GM12878 (cell line): Measurements from ENCODE around the gene TBRG4. TPM values are rescaled to one million over a fixed set of nuclear protein-coding genes. Genes with fewer than 3 reads are reported as not detected.

Experiments used
- ATAC-seq: fragments of 200-7000 bp; cut with Tn5 transposase; 3 replicates; pipeline ENCODE4 v1.9.1; 2020; ENCODE audit warnings: mild to moderate bottlenecking, moderate library complexity
- BruUV-seq: library from RNA; stranded (reverse); fragments of 400-500 nt; replicated peaks from 2 replicates; lab custom pipeline; 2021; lab: Mats Ljungman, UMichigan
- CTCF ChIA-PET: fragments of 300-600 bp; sonication (Branson Sonifier 250); formaldehyde crosslinking; extraction: SDS; loops from one replicate; lab custom pipeline; 2021; ENCODE audit warnings: inconsistent platforms; lab: Yijun Ruan, JAX
- POLR2A ChIA-PET: fragments of 350-600 bp; formaldehyde crosslinking; extraction: SDS; loops from one replicate; lab custom pipeline; 2021; ENCODE audit warnings: inconsistent platforms; lab: Charles Lee
- RAD21 ChIA-PET: fragments of 300-600 bp; sonication (Branson Sonifier 250); formaldehyde crosslinking; loops from one replicate; lab custom pipeline; 2023; ENCODE audit warnings: antibody characterized with exemption; ENCODE audit not compliant: unreplicated experiment; lab: Charles Lee
- SMC1A ChIA-PET: fragments of 300-600 bp; sonication (Branson Sonifier 250); formaldehyde crosslinking; loops from one replicate; lab custom pipeline; 2023; ENCODE audit not compliant: unreplicated experiment, uncharacterized antibody; lab: Charles Lee
- DNase-seq: peaks from one replicate; pipeline ENCODE4 v3.0.0-alpha.2; 2011; ENCODE audit warnings: low read depth, low spot score
- FAIRE-seq: peaks from 3 replicates; lab custom pipeline; 2011; peaks lifted over from hg19 to GRCh38; lab: Jason Lieb, UNC
- H2AFZ ChIP-seq: 2 replicates; pipeline ENCODE4 v1.6.0; 2011; ENCODE audit warnings: low read depth, low read length, control low read depth; ENCODE audit not compliant: control insufficient read depth
- H3K27ac ChIP-seq: 2 replicates; pipeline ENCODE4 v1.5.1; 2011; ENCODE audit warnings: control low read depth; ENCODE audit not compliant: control insufficient read depth, insufficient read depth
- H3K27me3 ChIP-seq, 2 experiments: replicated peaks in 1 of 2; 2 replicates each; pipeline versions ENCODE4 v1.6.0 to v1.6.1; 2011; ENCODE audit warnings: low read length in 1 of 2; ENCODE audit not compliant: control insufficient read depth in 2 of 2, insufficient read depth in 2 of 2
- H3K36me3 ChIP-seq, 2 experiments: 2 replicates each; pipeline ENCODE4 v1.5.1; 2011; ENCODE audit warnings: low read length in 1 of 2; ENCODE audit not compliant: control insufficient read depth in 2 of 2, insufficient read depth in 2 of 2
- H3K4me1 ChIP-seq: 2 replicates; pipeline ENCODE4 v1.6.1; 2011; ENCODE audit warnings: mild to moderate bottlenecking, low read length, moderate library complexity, mixed read lengths; ENCODE audit not compliant: control insufficient read depth, insufficient read depth
- H3K4me2 ChIP-seq: 2 replicates; pipeline ENCODE4 v1.6.0; 2011; ENCODE audit warnings: control low read depth; ENCODE audit not compliant: control insufficient read depth, insufficient read depth
- H3K4me3 ChIP-seq: fragments of 200-600 bp; sonication (generic); 2 replicates; pipeline ENCODE4 v1.5.1; 2016
- H3K79me2 ChIP-seq: 2 replicates; pipeline ENCODE4 v1.6.0; 2011; ENCODE audit warnings: low read length; ENCODE audit not compliant: control insufficient read depth, insufficient read depth
- H3K9ac ChIP-seq: 2 replicates; pipeline ENCODE4 v1.8.0; 2011; ENCODE audit warnings: low read length, control low read depth, mixed read lengths; ENCODE audit not compliant: control insufficient read depth, insufficient read depth
- H3K9me3 ChIP-seq: replicated peaks from 3 replicates; pipeline ENCODE4 v1.5.1; 2011; ENCODE audit warnings: mild to moderate bottlenecking, low read length; ENCODE audit not compliant: control insufficient read depth, insufficient read depth
- H4K20me1 ChIP-seq: 2 replicates; pipeline ENCODE4 v1.6.0; 2011; ENCODE audit not compliant: control insufficient read depth, insufficient read depth
- ATF3 ChIP-seq: IDR thresholded peaks from 2 replicates; pipeline ENCODE4 v1.6.1; 2011; ENCODE audit warnings: low read depth, mild to moderate bottlenecking, low read length, moderate library complexity, borderline replicate concordance; ENCODE audit errors: extremely low read depth
- ELK1 ChIP-seq: IDR thresholded peaks from 2 replicates; pipeline ENCODE4 v1.6.1; 2012; ENCODE audit warnings: low read depth, low read length, improper control_type of control experiment
- KAT2A ChIP-seq: conservative IDR thresholded peaks from 2 replicates; pipeline ENCODE4 v1.6.1; 2011; ENCODE audit warnings: low read depth, low read length; ENCODE audit not compliant: control insufficient read depth
- PAX8 ChIP-seq: fragments of 450-650 bp; IDR thresholded peaks from 2 replicates; pipeline ENCODE4 v1.6.1; 2017; ENCODE audit warnings: mild to moderate bottlenecking, moderate library complexity
- RELA ChIP-seq: fragments of 450-650 bp; IDR thresholded peaks from 2 replicates; pipeline ENCODE4 v1.8.0; 2014; ENCODE audit warnings: borderline replicate concordance; ENCODE audit not compliant: partially characterized antibody
- SMARCA5 ChIP-seq: fragments of 450-650 bp; IDR thresholded peaks from 2 replicates; pipeline ENCODE4 v1.6.1; 2017; ENCODE audit warnings: mild to moderate bottlenecking
- SREBF1 ChIP-seq: IDR thresholded peaks from 2 replicates; pipeline ENCODE4 v1.6.1; 2012; ENCODE audit warnings: mild to moderate bottlenecking, low read length
- SREBF2 ChIP-seq: IDR thresholded peaks from 2 replicates; pipeline ENCODE4 v1.6.1; 2012; ENCODE audit warnings: mild to moderate bottlenecking, low read length
- ZBTB40 ChIP-seq: fragments of 450-650 bp; IDR thresholded peaks from 2 replicates; pipeline ENCODE4 v1.6.1; 2016; ENCODE audit warnings: mild to moderate bottlenecking, moderate library complexity, borderline replicate concordance
- ZNF622 ChIP-seq: fragments of 450-650 bp; IDR thresholded peaks from 2 replicates; pipeline ENCODE4 v1.6.1; 2017; ENCODE audit warnings: mild to moderate bottlenecking, inconsistent platforms
- ZNF687 ChIP-seq: fragments of 450-650 bp; IDR thresholded peaks from 2 replicates; pipeline ENCODE4 v1.6.1; 2017; ENCODE audit warnings: mild to moderate bottlenecking, moderate library complexity
- WGBS: methylation state at CpG from one replicate; pipeline ENCODE4 v1.1.6; 2016; ENCODE audit warnings: low lambda C conversion rate; ENCODE audit not compliant: insufficient replicate concordance, insufficient coverage; ENCODE audit errors: missing lambda C conversion rate; 5-methylcytosine and 5-hydroxymethylcytosine counted together
- in situ Hi-C: fragments of 300-500 bp; cut with MboI; formaldehyde crosslinking; loops from 9 replicates; pipeline ENCODE4 v1.14.3; 2018; ENCODE audit warnings: mixed read lengths
- intact Hi-C: fragments of 100-400 bp; cut with micrococcal nuclease; formaldehyde crosslinking; loops from one replicate; pipeline ENCODE4 v1.14.2; 2022; ENCODE audit not compliant: unreplicated experiment
- polyA plus RNA-seq, 11 experiments: library from polyadenylated mRNA; depleted of rRNA in 4 of 11; unstranded in 6 of 11; stranded (reverse) in 5 of 11; fragments of >200 nt; fragmentation: Nextera tagmentation in 4 of 11; fragmentation: Illumina TruSeq in 1 of 11; extraction: Ambion mirVana in 4 of 11; extraction: Trizol in 1 of 11; gene quantifications; 1 replicate in 1 of 11; 2 replicates in 10 of 11; pipeline versions ENCODE4 v1.2.1 to v1.2.3, GENCODE V29; 2011 to 2016; ENCODE audit warnings: inconsistent platforms in 2 of 11, missing spikeins in 2 of 11, low read depth in 1 of 11
- total RNA-seq, 4 experiments: library from RNA; depleted of rRNA in 3 of 4; stranded (reverse); fragments of >200 nt in 3 of 4; fragmentation: Illumina TruSeq in 1 of 4; extraction: Trizol in 1 of 4; gene quantifications; 2 replicates each; pipeline versions ENCODE4 v1.2.1 to v1.2.3, GENCODE V29; 2013 to 2021

The TBRG4 gene
- total and polyA plus RNA-seq, 10 of the 15 experiments (the other 5 are each of a cell fraction or from before 2014, with no cell fraction given): 8.4 to 130 (median 118) TPM

GRCh38 chr7:45072131-45073030, 39.1 kb downstream of the TBRG4 start:
- intact Hi-C loops (no loop called here), in situ Hi-C loops (no loop called here)
- Histone ChIP-seq H3K4me3 (no peak overlapping the region), H3K9me3 (no peaks in the 10 kb centered on the region), H3K4me1 (no peaks in the 10 kb centered on the region), H3K79me2 (no peaks in the 10 kb centered on the region), H3K4me2 (no peak overlapping the region), H3K27ac (no peak overlapping the region), H2AFZ (no peak overlapping the region), H3K36me3 (peaks cover 29 to 69% of the 10 kb centered on the region in 2 experiments), H4K20me1 (peaks cover 5% of the 10 kb centered on the region; the same call in 1 of the 2 replicates), H3K27me3 (no peaks in the 10 kb centered on the region), H3K9ac (no peak overlapping the region)
- ATAC-seq (no peak), DNase-seq (no peak), FAIRE-seq (no peak)
- SMC1A ChIA-PET: interaction anchor here (1.5 kb wide), 1 partner anchor 98 kb away, joined by 7 read pairs; no protein-coding TSS in a partner anchor
- 96% methylated on average over 13 of the region's 13 CpGs for WGBS
- BruUV-seq: no TSS peak
- CTCF ChIA-PET: no interaction called here
- RAD21 ChIA-PET: interaction anchor here (1.5 kb wide), 1 partner anchor 99 kb away, joined by 5 read pairs; no protein-coding TSS in a partner anchor
- POLR2A ChIA-PET: interaction anchor here (1.0 kb wide), 1 partner anchor 12 kb away, joined by 3 read pairs; no protein-coding TSS in a partner anchor
- TF ChIP-seq KAT2A (no peak), SREBF1 (no peak), SREBF2 (no peak), SMARCA5 (no peak), PAX8 (no peak), ATF3 (no peak), ELK1 (no peak), ZNF622 (no peak), ZNF687 (no peak), RELA (no peak), ZBTB40 (no peak)
